Stomach smooth muscle (tissue), 2 donors: ENCODE measurements around the gene ATP6V0E2.
"Not testable (repeated sequence)": the region's sequence is repeated elsewhere in the genome, so short reads cannot be mapped to it uniquely, and the experiment has no call there.

Experiments used
- H3K27ac ChIP-seq: one replicate; pipeline ENCODE4 v1.7.0; 2013; ENCODE audit warnings: mild to moderate bottlenecking, low read length, inconsistent platforms
- H3K27me3 ChIP-seq, 2 donors: one replicate each; pipeline ENCODE4 v1.7.0; 2013; ENCODE audit warnings: low read length in 2 of 2; ENCODE audit not compliant: insufficient read depth in 2 of 2, control insufficient read depth in 1 of 2
- H3K36me3 ChIP-seq, 2 donors: one replicate each; pipeline ENCODE4 v1.7.0; 2013; ENCODE audit warnings: low read length in 2 of 2; ENCODE audit not compliant: control insufficient read depth in 2 of 2, insufficient read depth in 2 of 2
- H3K4me1 ChIP-seq: one replicate; pipeline ENCODE4 v1.7.0; 2013; ENCODE audit warnings: low read length; ENCODE audit not compliant: control insufficient read depth, insufficient read depth
- H3K4me3 ChIP-seq, 2 donors: one replicate each; pipeline ENCODE4 v1.7.0; 2013; ENCODE audit warnings: low read length in 2 of 2
- H3K9ac ChIP-seq, 2 donors: one replicate each; pipeline ENCODE4 v1.7.0; 2013; ENCODE audit warnings: low read length in 2 of 2, mild to moderate bottlenecking in 1 of 2
- H3K9me3 ChIP-seq, 2 donors: one replicate each; pipeline ENCODE4 v1.7.0; 2013; ENCODE audit warnings: low read length in 2 of 2; ENCODE audit not compliant: control insufficient read depth in 2 of 2
- donor health status: healthy.
- donor health status: Pancreatic carcinoma.

The ATP6V0E2 gene

GRCh38 chr7:149881328-149882247 lies 7.8 kb downstream of the ATP6V0E2 start:
- Histone ChIP-seq H3K9me3 (no peaks in the 10 kb centered on the region), H3K36me3 (peaks cover 4 to 5% of the 10 kb centered on the region in 2 donors), H3K27ac (no peak overlapping the region), H3K27me3 (no peaks in the 10 kb centered on the region), H3K4me1 (peaks cover 22% of the 10 kb centered on the region), H3K9ac (no peak overlapping the region), H3K4me3 (no peak overlapping the region)

DNA sequence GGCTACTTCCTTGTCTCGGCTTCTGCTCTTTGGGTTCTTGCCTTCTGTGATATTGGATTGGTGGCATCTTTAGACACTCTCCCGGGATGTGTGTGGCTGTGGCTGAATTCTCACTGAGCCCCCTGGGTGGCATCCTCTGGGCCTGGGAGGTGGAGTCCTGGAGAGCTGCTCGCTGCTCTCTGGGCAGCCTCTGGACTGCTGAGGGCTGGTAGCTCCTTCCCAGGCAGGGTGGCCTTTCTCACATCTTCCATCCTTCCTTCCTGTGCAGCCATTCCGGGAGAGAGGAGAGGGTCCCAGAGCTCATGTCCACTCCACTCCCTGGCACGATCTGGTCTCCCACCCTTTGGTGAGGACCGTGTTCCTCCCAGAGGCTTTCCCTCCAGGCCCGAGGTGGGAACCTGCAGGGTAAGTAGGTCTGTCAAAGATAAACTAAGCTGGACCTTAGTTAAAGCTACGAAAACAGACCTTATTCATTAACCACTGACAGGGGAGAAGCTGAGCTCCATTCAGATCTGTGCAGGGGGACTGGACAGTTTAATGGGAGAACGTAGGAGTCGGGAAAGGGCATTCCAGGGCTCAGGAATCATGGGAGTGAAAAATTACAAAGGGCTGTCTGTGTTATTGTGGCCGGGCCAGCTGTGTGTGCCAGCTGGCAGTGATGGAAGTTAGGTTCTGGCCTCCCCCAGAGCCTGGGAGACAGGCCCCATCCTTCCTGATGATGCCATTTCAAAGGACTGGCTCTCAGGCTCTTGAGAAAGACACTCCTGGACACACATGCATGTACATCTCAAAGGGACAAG lies 8.7 kb downstream of the ATP6V0E2 start:
- no peaks in the 10 kb centered on the region for H3K27me3 ChIP-seq
- H3K36me3 ChIP-seq = peaks cover 5% of the 10 kb centered on the region in 2 donors
- H3K4me3 ChIP-seq = no peak overlapping the region
- peaks cover 22% of the 10 kb centered on the region for H3K4me1 ChIP-seq
- no peak overlapping the region for H3K27ac ChIP-seq
- peak overlapping the region in 1 of 2 donors; percentile 21 for H3K9ac ChIP-seq
- no peaks in the 10 kb centered on the region for H3K9me3 ChIP-seq

- H3K4me3 ChIP-seq = no peak overlapping the region
- no peaks in the 10 kb centered on the region for H3K27me3 ChIP-seq
- H3K27ac ChIP-seq = no peak overlapping the region
- no peaks in the 10 kb centered on the region for H3K9me3 ChIP-seq
- no peak overlapping the region for H3K9ac ChIP-seq
- H3K4me1 ChIP-seq = peaks cover 22% of the 10 kb centered on the region
- H3K36me3 ChIP-seq = peaks cover 5 to 6% of the 10 kb centered on the region in 2 donors
Measured at GRCh38 chr7:149883048-149883438, 9.3 kb downstream of the ATP6V0E2 start.

GRCh38 chr7:149883452-149883861 lies 9.7 kb downstream of the ATP6V0E2 start:
- no peaks in the 10 kb centered on the region for H3K27me3 ChIP-seq
- H3K36me3 ChIP-seq = peaks cover 5 to 6% of the 10 kb centered on the region in 2 donors
- H3K9ac ChIP-seq = no peak overlapping the region
- no peaks in the 10 kb centered on the region for H3K9me3 ChIP-seq
- H3K4me3 ChIP-seq = no peak overlapping the region
- H3K4me1 ChIP-seq = peaks cover 22% of the 10 kb centered on the region
- no peak overlapping the region for H3K27ac ChIP-seq

- Histone ChIP-seq H3K4me1 (peaks cover 22% of the 10 kb centered on the region), H3K9ac (no peak overlapping the region), H3K27ac (no peak overlapping the region), H3K36me3 (peaks cover 4 to 5% of the 10 kb centered on the region in 2 donors), H3K9me3 (no peaks in the 10 kb centered on the region), H3K4me3 (no peak overlapping the region), H3K27me3 (no peaks in the 10 kb centered on the region)
Measured at GRCh38 chr7:149884016-149884415, 10.2 kb downstream of the ATP6V0E2 start.

DNA sequence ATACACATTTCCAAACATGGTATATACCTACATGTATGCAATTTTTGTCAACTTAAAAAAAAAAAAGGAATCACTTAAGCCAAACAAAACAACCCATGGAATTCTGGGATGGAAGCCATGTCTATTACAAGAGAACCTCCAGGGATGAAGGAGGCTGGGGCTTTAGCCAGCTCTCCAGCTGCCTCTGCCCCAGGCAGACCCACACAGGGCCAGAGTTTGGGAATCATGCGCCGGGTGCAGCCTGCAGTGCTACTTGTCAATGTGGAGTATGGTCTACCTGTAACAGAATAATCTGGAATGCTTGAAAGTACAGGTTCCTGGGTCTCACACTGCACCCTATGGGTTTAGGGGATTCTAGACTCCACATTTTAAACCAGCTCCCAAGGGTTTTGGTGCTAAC lies 10.8 kb downstream of the ATP6V0E2 start:
- Histone ChIP-seq H3K36me3 (peaks cover 4 to 5% of the 10 kb centered on the region in 2 donors), H3K4me3 (no peak overlapping the region), H3K27ac (no peak overlapping the region), H3K27me3 (no peaks in the 10 kb centered on the region), H3K4me1 (peaks cover 22% of the 10 kb centered on the region), H3K9me3 (no peaks in the 10 kb centered on the region), H3K9ac (no peak overlapping the region)

GRCh38 chr7:149885191-149886017 lies 11.6 kb downstream of the ATP6V0E2 start:
- Histone ChIP-seq H3K27ac (no peak overlapping the region), H3K9ac (no peak overlapping the region)

DNA sequence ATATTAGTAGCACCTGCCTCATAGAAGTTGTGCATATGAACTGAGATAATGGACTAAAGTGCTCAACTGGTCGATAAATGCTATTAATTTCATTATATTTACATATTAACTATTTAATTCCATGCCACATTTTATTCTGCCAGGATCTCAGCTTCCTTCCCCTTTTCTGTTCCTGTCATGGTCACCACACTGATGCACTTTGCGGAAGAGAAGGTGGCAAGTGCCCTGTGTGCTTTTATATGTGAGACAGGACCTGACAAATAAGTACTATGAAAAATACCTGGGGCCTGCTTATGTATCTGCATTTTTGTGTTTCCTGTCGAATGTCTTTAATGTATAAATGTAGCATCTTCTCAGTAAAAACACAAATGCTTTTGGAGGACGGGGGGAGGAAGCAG lies 12.2 kb downstream of the ATP6V0E2 start:
- Histone ChIP-seq H3K27ac (no peak overlapping the region), H3K4me1 (peaks cover 22% of the 10 kb centered on the region), H3K36me3 (peaks cover 2 to 5% of the 10 kb centered on the region in 2 donors), H3K9me3 (no peaks in the 10 kb centered on the region), H3K4me3 (no peak overlapping the region), H3K27me3 (no peaks in the 10 kb centered on the region), H3K9ac (no peak overlapping the region)

More at GRCh38 chr7:149885191-149886017, 11.6 kb downstream of the ATP6V0E2 start:
- Histone ChIP-seq H3K9me3 (no peaks in the 10 kb centered on the region), H3K4me3 (no peak overlapping the region), H3K27me3 (no peaks in the 10 kb centered on the region), H3K4me1 (peaks cover 22% of the 10 kb centered on the region), H3K36me3 (peaks cover 2 to 5% of the 10 kb centered on the region in 2 donors)

GRCh38 chr7:149887311-149887710 lies 13.5 kb downstream of the ATP6V0E2 start:
- H3K9me3 ChIP-seq = no peaks in the 10 kb centered on the region
- no peak overlapping the region for H3K4me3 ChIP-seq
- peaks cover 2 to 5% of the 10 kb centered on the region in 2 donors for H3K36me3 ChIP-seq
- H3K4me1 ChIP-seq = peaks cover 14% of the 10 kb centered on the region
- H3K27me3 ChIP-seq = no peaks in the 10 kb centered on the region
- H3K9ac ChIP-seq = no peak overlapping the region
- H3K27ac ChIP-seq = no peak overlapping the region

DNA sequence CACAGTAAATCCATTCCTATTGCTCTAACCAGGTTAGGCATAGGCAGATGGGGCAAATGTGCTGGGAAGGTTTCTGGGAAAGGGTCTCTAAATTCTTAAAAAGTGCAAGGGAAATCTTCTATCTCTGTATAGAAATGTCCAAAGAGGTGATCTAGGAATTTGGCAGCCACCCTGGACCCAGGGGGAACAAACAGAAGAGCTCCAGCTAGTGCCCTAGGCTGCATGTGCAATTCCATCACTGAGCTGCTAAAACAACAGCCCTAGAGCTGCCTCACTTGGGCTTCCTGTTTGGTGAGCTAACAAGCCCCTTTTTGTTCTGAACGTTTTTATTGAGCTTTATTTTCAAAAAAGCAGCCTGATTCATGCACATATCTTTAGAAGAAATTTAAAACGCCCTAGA lies 16.9 kb downstream of the ATP6V0E2 start:
- not testable (repeated sequence) for H3K36me3 ChIP-seq, H3K4me3 ChIP-seq, H3K9me3 ChIP-seq, H3K27ac ChIP-seq, H3K4me1 ChIP-seq, H3K9ac ChIP-seq, H3K27me3 ChIP-seq
